ENCODE measurements around the gene HLTF. TPM values are rescaled to one million over a fixed set of nuclear protein-coding genes. Genes with fewer than 3 reads are reported as not detected.
A peak's percentile ranks its signal among the peaks of the same experiment; 100 is the strongest.

HLTF gene
- total RNA-seq, 4 donors from 2014 or later, result 40.9 to 53.1 (median 47.7) TPM

DNA sequence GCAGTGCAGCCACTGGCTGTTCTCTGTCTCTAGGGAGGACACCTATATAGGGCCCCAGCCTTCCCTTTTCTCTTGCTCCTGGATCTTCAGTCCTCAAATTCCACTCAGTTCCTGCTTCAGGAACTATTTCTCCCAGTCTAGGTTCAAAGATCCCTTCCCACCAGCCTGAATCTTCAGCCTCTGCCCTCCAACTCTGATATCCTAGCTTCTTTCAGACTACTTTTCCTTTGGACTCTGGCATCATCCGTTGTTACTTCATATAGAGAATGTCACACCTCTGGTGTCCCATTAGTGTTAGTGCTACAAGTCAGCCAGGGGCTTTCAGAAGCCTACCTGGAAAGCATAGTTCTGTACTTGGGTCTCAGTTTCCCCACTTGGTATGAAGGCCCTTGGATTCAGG, 33.1 kb upstream of the HLTF start:
- Histone ChIP-seq H3K9me3 (no peaks in the 10 kb centered on the region), H3K4me1 (peaks cover 4 to 6% of the 10 kb centered on the region in 2 donors), H3K27ac (no peak overlapping the region), H3K36me3 (no peaks in the 10 kb centered on the region), H3K4me3 (replicated peaks in 1 of 3) (no peak overlapping the region), H3K27me3 (no peaks in the 10 kb centered on the region)
- DNase-seq, result no peak
- intact Hi-C loops (cut with DNase I), result loop anchor here (5.0 kb wide), 2 partner anchors 148 to 162 kb away; no protein-coding TSS in a partner anchor
- TF ChIP-seq, protein P1, sequence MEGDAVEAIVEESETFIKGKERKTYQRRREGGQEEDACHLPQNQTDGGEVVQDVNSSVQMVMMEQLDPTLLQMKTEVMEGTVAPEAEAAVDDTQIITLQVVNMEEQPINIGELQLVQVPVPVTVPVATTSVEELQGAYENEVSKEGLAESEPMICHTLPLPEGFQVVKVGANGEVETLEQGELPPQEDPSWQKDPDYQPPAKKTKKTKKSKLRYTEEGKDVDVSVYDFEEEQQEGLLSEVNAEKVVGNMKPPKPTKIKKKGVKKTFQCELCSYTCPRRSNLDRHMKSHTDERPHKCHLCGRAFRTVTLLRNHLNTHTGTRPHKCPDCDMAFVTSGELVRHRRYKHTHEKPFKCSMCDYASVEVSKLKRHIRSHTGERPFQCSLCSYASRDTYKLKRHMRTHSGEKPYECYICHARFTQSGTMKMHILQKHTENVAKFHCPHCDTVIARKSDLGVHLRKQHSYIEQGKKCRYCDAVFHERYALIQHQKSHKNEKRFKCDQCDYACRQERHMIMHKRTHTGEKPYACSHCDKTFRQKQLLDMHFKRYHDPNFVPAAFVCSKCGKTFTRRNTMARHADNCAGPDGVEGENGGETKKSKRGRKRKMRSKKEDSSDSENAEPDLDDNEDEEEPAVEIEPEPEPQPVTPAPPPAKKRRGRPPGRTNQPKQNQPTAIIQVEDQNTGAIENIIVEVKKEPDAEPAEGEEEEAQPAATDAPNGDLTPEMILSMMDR (IDR thresholded peaks at IDR 0.05), result no peak
- TF ChIP-seq POLR2A (IDR thresholded peaks at IDR 0.05), result no peak
- WGBS, 2 donors, result 92 to 100% methylated on average over 1 of the region's 1 CpG

DNA sequence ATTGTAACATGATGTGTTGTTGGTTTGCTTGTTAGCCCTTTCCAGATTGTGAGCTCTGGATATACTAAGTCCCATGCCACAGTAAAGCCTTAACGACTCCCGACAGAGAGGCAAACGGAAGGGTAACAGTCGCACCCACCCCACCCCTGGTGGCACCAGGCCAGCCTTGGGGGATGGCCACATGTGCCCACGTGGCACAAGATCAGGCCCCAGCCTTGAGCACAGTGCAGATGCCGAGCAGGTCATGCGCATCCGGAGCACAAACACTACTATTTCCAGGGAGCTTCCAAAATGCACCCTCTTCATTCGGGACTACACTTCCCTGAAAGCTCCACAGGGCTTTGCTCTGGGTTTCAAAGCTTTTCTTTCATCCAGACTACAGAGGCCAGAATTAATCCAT, 32.4 kb upstream of the HLTF start:
- Histone ChIP-seq H3K36me3 (no peaks in the 10 kb centered on the region), H3K9me3 (no peaks in the 10 kb centered on the region), H3K27me3 (no peaks in the 10 kb centered on the region), H3K27ac (no peak overlapping the region), H3K4me1 (peaks cover 7% of the 10 kb centered on the region in 2 donors), H3K4me3 (replicated peaks in 1 of 3) (no peak overlapping the region)
- TF ChIP-seq, protein P1 (IDR thresholded peaks at IDR 0.05), result no peak
- TF ChIP-seq POLR2A (IDR thresholded peaks at IDR 0.05), result no peak
- intact Hi-C loops (cut with DNase I), result loop anchor here (5.0 kb wide), 2 partner anchors 149 to 161 kb away; no protein-coding TSS in a partner anchor
- WGBS, 2 donors, result 79 to 80% methylated on average over 9 of the region's 9 CpGs
- no peak for DNase-seq

DNA sequence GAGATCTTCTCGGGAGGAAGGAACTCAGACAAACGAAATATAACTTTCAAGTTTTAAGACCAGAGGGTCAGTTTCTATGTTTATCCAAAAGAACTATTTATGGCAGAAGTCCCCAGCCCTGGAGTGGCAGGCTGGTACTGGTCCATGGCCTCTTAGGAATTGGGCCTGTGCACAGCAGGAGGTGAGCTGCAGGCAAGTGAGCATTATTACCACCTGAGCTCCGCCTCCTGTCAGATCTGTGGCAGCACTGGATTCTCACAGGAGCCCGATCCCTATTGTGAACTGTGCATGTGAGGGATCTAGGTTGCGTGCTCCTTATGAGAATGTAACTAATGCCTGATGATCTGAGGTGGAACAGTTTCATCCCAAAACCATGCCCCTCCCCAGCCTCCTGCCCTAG, 28.8 kb upstream of the HLTF start:
- H3K9me3 ChIP-seq, result no peaks in the 10 kb centered on the region
- H3K4me3 ChIP-seq (replicated peaks in 1 of 3), result no peak overlapping the region
- TF ChIP-seq, protein P1 (IDR thresholded peaks at IDR 0.05), result no peak
- no peak for TF ChIP-seq POLR2A (IDR thresholded peaks at IDR 0.05)
- intact Hi-C loops (cut with DNase I), result loop anchor here (5.0 kb wide), 2 partner anchors 152 to 158 kb away; no protein-coding TSS in a partner anchor
- H3K4me1 ChIP-seq, result peaks cover 7% of the 10 kb centered on the region in 2 donors
- no peaks in the 10 kb centered on the region for H3K27me3 ChIP-seq
- H3K36me3 ChIP-seq, result no peaks in the 10 kb centered on the region
- 75 to 81% methylated on average over 5 of the region's 5 CpGs for WGBS, 2 donors
- H3K27ac ChIP-seq, result no peak overlapping the region
- peak; percentile 17 to 42 for DNase-seq

DNA sequence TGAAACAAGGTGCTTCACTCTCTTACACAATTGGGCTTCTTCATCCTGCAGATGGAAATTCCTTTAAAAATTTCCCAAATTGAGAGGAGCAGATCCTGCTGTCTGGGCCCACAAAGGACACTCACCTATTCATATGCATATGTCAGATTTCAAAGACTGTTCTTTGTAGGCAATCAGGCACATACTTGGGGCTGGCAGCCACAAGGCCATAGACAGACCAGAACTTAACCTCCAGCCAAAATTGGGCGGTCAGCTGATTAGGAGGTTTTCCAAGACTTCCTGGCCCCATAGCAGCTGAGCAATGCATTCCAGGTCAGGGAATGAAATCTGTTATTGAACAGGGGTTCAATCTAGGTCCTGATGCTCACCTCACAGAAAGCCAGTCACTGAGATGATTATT, 28.1 kb upstream of the HLTF start:
- Histone ChIP-seq H3K9me3 (no peaks in the 10 kb centered on the region), H3K27ac (no peak overlapping the region), H3K4me1 (peaks cover 7% of the 10 kb centered on the region in 2 donors), H3K36me3 (no peaks in the 10 kb centered on the region), H3K27me3 (no peaks in the 10 kb centered on the region), H3K4me3 (replicated peaks in 1 of 3) (no peak overlapping the region)
- intact Hi-C loops (cut with DNase I), result no loop called here
- whole genome bisulfite sequencing, 2 donors, result 78 to 92% methylated on average over 1 of the region's 1 CpG
- no peak for DNase-seq
- TF ChIP-seq POLR2A (IDR thresholded peaks at IDR 0.05), result no peak
- TF ChIP-seq, protein P1 (IDR thresholded peaks at IDR 0.05), result no peak

DNA sequence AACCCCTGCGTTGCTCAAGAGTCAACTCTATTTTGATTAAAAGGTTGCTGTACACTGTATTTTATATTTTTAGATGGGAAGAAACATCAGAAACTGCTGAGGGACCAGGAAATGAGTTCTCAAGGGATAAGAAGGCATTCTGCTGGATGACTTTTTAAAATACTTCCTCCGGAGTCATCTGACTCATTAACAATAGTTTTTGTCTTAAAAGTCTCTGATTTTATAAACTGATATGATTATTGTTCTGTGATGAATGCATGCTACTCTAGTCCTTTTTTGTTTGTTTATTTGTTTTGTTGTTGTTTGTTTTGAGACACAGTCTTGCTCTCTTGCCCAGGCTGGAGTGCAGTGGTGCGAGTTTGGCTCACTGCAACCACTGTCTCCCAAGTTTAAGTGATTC, 18.2 kb upstream of the HLTF start:
- H3K4me1 ChIP-seq, result no peaks in the 10 kb centered on the region
- no peaks in the 10 kb centered on the region for H3K27me3 ChIP-seq
- no peak overlapping the region for H3K27ac ChIP-seq
- TF ChIP-seq, protein P1 (IDR thresholded peaks at IDR 0.05), result no peak
- TF ChIP-seq POLR2A (IDR thresholded peaks at IDR 0.05), result no peak
- no peaks in the 10 kb centered on the region for H3K36me3 ChIP-seq
- no peak for DNase-seq
- H3K4me3 ChIP-seq (replicated peaks in 1 of 3), result no peak overlapping the region
- H3K9me3 ChIP-seq, result no peaks in the 10 kb centered on the region
- intact Hi-C loops (cut with DNase I), result no loop called here
- 78 to 80% methylated on average over 3 of the region's 3 CpGs for WGBS, 2 donors

Measured in thyroid gland (tissue), 4 donors.